ENCODE data around the gene TRIM17. TPM values are rescaled to one million over a fixed set of nuclear protein-coding genes. Genes with fewer than 3 reads are reported as not detected.

TRIM17 gene
- total RNA-seq, 1 donor from 2014 or later: 6.1 TPM

DNA sequence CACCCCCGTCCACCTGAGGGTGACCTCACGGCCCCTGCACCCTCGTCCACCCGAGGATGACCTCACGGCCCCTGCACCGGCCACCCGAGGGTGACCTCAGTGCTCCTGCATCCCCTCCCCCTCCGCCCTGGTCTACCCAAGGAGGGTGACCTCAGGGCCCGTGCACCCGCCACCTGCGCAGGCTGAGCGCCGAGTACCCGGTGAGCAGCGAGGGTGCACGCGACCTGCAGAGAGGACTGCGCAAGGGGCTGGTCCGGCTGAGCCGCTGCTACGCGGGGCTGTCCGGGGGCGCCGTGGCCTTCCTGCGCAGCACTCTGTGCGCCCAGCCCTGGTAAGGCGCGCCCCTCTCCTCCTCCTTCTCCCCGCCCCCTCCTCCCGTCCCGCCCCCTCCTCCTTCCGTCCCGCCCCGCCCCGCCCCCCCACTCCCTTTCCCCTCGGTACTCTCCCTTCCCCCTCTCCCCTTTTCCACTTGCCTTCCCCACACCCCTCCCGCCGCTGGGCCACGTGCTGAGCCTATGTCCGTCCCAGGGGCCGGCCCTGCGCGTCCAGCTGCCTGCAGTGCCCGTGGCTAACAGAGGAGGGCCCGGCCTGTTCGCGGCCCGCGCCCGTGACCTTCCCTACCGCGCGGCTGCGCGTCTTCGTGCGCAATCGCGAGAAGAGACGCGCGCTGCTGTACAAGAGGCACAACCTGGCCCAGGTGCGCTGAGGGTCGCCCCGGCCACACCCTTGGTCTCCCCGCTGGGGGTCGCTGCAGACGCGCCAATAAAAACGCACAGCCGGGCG lies 38.4 kb downstream of the TRIM17 start:
- TF ChIP-seq, protein P1, sequence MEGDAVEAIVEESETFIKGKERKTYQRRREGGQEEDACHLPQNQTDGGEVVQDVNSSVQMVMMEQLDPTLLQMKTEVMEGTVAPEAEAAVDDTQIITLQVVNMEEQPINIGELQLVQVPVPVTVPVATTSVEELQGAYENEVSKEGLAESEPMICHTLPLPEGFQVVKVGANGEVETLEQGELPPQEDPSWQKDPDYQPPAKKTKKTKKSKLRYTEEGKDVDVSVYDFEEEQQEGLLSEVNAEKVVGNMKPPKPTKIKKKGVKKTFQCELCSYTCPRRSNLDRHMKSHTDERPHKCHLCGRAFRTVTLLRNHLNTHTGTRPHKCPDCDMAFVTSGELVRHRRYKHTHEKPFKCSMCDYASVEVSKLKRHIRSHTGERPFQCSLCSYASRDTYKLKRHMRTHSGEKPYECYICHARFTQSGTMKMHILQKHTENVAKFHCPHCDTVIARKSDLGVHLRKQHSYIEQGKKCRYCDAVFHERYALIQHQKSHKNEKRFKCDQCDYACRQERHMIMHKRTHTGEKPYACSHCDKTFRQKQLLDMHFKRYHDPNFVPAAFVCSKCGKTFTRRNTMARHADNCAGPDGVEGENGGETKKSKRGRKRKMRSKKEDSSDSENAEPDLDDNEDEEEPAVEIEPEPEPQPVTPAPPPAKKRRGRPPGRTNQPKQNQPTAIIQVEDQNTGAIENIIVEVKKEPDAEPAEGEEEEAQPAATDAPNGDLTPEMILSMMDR (IDR thresholded peaks at IDR 0.05; ENCODE audit: insufficient read depth, low read length, poor library complexity, severe bottlenecking): peak; percentile 64
- Histone ChIP-seq H3K27me3 (ENCODE audit: control insufficient read depth, insufficient read depth, low read length) (peaks cover 5% of the 10 kb centered on the region), H3K36me3 (ENCODE audit: control insufficient read depth, insufficient read depth, low read length) (no peaks in the 10 kb centered on the region), H3K4me3 (ENCODE audit: low read depth, low read length) (peak overlapping the region; percentile 48)
- DNase-seq (ENCODE audit: low read depth): no peak

- TF ChIP-seq, protein P1 (IDR thresholded peaks at IDR 0.05; ENCODE audit: insufficient read depth, low read length, poor library complexity, severe bottlenecking): no peak
- H3K4me3 ChIP-seq (ENCODE audit: low read depth, low read length): peak overlapping the region; percentile 48
- H3K36me3 ChIP-seq (ENCODE audit: control insufficient read depth, insufficient read depth, low read length): no peaks in the 10 kb centered on the region
- DNase-seq (ENCODE audit: low read depth): no peak
- peaks cover 5% of the 10 kb centered on the region for H3K27me3 ChIP-seq (ENCODE audit: control insufficient read depth, insufficient read depth, low read length)
These were observed 39.0 kb downstream of the TRIM17 start for GRCh38 chr1:228377664-228378089.

DNA sequence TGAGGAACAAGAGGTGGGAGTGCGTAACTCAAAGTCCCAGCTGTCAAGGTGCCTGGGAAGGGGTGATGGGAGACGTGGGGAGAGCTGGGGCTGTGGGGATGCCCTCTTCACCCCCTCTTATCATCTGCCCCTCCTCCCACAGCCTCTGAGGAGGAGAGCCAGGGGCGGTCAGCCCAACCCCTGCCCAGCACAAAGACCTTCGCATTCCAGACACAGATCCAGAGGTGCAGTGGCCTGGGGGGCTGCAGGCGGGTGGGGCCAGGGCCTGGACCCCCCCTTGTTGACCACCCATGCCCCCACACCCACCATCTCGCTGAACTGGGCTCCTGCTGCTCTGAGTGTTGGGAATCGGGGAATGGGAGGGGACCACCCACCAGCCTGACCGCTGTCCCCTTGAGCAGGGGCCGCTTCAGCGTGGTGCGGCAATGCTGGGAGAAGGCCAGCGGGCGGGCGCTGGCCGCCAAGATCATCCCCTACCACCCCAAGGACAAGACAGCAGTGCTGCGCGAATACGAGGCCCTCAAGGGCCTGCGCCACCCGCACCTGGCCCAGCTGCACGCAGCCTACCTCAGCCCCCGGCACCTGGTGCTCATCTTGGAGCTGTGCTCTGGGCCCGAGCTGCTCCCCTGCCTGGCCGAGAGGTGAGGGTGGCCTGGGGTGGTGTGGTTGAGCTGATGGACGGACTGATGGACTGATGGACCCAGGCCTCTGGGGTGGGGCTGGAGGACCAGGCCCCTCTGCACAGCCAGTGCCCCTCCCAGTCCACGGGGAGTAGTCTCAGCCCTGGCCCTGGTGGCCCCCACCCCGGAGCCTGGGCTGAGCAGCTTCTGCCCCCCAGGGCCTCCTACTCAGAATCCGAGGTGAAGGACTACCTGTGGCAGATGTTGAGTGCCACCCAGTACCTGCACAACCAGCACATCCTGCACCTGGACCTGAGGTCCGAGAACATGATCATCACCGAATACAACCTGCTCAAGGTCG lies 39.7 kb downstream of the TRIM17 start:
- H3K36me3 ChIP-seq (ENCODE audit: control insufficient read depth, insufficient read depth, low read length): no peaks in the 10 kb centered on the region
- TF ChIP-seq, protein P1 (IDR thresholded peaks at IDR 0.05; ENCODE audit: insufficient read depth, low read length, poor library complexity, severe bottlenecking): no peak
- H3K27me3 ChIP-seq (ENCODE audit: control insufficient read depth, insufficient read depth, low read length): peaks cover 10% of the 10 kb centered on the region
- DNase-seq (ENCODE audit: low read depth): no peak
- H3K4me3 ChIP-seq (ENCODE audit: low read depth, low read length): no peak overlapping the region

DNA sequence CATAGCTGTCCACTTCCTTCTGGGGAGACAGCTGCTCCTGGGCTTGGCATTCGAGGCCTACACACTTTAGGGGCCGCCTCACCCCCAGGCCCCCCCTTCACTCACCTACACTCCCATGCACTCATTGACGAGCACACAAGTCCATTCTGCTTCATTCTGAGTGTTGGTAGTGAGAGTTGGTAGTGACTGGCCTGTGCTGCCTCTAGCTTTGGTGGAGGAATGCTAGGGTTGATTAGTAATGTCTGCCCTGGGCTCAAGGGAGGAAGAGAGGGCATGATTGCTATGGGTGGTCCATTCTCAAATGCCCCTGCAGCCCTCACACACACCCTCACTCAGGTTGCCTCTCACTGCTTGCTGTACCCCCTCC lies 40.4 kb downstream of the TRIM17 start:
- no peak for DNase-seq (ENCODE audit: low read depth)
- TF ChIP-seq, protein P1 (IDR thresholded peaks at IDR 0.05; ENCODE audit: insufficient read depth, low read length, poor library complexity, severe bottlenecking): no peak
- no peak overlapping the region for H3K4me3 ChIP-seq (ENCODE audit: low read depth, low read length)
- H3K36me3 ChIP-seq (ENCODE audit: control insufficient read depth, insufficient read depth, low read length): no peaks in the 10 kb centered on the region
- H3K27me3 ChIP-seq (ENCODE audit: control insufficient read depth, insufficient read depth, low read length): peaks cover 17% of the 10 kb centered on the region

GRCh38 chr1:228375578-228376261 lies 40.9 kb downstream of the TRIM17 start:
- Histone ChIP-seq H3K27me3 (ENCODE audit: control insufficient read depth, insufficient read depth, low read length) (peaks cover 23% of the 10 kb centered on the region), H3K4me3 (ENCODE audit: low read depth, low read length) (no peak overlapping the region), H3K36me3 (ENCODE audit: control insufficient read depth, insufficient read depth, low read length) (no peaks in the 10 kb centered on the region)
- TF ChIP-seq, protein P1 (IDR thresholded peaks at IDR 0.05; ENCODE audit: insufficient read depth, low read length, poor library complexity, severe bottlenecking): no peak
- no peak for DNase-seq (ENCODE audit: low read depth)

All from kidney epithelial cell (primary cell).